ENCODE measurements around the gene ANGEL2.

Gene ANGEL2

DNA sequence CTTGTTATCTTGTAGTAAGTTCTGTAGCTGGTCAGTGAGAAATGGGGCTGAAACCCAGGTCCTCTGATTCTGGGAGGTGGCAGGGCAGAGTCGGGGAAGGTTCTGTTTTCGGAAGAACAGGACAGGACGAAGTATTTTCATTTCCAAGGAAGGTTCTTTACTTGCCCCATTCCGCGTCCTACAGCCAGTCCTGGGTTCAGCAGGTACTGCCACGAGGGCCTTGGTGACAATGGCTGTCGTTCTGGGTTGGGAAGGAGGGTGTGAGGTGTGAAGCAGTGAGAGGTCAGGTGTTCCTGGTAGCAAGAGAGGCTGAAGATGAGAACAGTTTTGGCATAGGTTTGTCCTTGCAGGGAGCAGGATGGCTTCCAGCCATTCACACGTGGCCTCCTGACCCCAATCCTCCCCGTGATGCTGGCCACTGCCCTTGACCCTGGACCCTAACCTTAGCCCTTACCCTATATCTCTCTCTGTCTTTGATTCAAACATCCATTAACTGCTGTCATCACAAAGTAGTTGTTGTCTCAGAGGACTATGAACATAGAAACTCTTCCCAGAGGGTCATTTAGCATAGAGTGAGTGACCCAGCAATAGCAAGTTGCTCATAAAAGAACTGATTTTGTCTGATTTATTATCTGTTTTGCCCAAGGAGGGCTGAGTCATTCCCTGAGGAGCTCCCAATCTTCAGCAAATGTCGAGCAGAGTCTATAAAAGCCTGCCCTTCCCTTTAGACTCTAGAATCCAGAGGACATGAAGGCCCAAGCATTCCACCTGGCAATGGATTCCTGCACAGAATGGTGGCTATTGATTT is 40.4 kb downstream of the ANGEL2 start:
- no peak for DNase-seq (ENCODE audit: low read depth)
- TF ChIP-seq, protein P1, sequence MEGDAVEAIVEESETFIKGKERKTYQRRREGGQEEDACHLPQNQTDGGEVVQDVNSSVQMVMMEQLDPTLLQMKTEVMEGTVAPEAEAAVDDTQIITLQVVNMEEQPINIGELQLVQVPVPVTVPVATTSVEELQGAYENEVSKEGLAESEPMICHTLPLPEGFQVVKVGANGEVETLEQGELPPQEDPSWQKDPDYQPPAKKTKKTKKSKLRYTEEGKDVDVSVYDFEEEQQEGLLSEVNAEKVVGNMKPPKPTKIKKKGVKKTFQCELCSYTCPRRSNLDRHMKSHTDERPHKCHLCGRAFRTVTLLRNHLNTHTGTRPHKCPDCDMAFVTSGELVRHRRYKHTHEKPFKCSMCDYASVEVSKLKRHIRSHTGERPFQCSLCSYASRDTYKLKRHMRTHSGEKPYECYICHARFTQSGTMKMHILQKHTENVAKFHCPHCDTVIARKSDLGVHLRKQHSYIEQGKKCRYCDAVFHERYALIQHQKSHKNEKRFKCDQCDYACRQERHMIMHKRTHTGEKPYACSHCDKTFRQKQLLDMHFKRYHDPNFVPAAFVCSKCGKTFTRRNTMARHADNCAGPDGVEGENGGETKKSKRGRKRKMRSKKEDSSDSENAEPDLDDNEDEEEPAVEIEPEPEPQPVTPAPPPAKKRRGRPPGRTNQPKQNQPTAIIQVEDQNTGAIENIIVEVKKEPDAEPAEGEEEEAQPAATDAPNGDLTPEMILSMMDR (IDR thresholded peaks at IDR 0.05; ENCODE audit: control insufficient read depth, extremely low read depth, insufficient read depth): no peak
- H3K4me3 ChIP-seq (ENCODE audit: low read depth, low read length): no peak overlapping the region

DNA sequence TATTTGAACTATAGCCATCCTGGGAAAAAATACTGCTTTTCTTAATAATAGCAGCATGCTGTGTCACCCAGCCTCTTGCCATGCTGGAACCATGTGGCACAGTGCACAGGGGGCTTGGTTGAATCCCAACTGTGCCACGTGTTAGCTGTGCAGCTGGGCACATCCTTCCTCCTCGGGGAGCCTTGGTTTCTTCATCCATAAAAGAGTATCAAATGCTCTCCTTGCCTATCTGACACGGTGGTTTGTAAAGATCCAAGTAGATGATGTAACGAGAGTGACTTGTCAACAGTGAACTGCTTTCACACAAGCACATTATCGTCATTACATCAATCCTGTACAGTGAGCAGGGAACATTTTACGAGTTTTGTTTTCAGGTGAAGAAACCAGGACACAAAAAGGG is 41.0 kb downstream of the ANGEL2 start:
- DNase-seq (ENCODE audit: low read depth): no peak
- TF ChIP-seq, protein P1 (IDR thresholded peaks at IDR 0.05; ENCODE audit: control insufficient read depth, extremely low read depth, insufficient read depth): no peak

DNA sequence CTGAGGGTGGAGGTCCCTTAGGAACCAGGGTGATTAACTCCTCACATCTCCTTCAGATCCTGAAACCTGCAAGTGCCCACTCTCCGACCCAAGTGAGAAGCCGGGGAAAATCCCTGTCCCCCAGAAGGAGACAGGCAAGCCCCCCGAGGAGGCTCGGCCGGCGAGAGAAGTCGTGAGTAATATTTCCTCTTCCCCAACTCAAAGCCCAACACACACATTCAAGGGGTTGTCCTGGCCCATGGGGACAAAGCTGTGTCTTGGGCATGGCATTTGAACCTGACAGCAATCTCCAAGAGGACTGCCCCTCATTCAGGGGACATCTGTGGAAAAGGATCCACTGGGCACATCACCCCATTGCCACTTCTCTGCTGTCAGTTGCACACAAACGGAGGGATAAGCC is 41.8 kb downstream of the ANGEL2 start:
- TF ChIP-seq, protein P1 (IDR thresholded peaks at IDR 0.05; ENCODE audit: control insufficient read depth, extremely low read depth, insufficient read depth): no peak
- H3K4me3 ChIP-seq (ENCODE audit: low read depth, low read length): no peak overlapping the region
- no peak for DNase-seq (ENCODE audit: low read depth)

More for the DNA sequence above, 41.0 kb downstream of the ANGEL2 start:
- H3K4me3 ChIP-seq (ENCODE audit: low read depth, low read length): no peak overlapping the region

DNA sequence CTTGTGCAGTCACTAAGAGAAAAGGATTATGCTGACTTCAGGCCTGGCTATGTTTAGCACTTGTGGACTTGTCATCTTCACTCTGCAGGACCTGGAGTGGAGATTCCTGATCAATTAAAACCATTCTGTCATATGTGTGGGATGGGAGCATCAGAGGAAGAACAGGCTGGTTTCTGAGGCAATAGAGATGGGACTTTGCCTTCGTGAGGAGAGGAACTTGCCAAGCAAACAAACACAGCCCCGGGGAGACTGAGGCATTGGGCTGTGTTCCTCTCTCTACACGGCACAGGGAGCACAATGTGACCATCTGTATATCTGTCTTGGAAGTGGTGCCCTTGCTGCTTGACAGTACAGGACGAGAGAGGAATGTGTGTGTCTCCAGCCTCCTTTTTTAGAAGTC is 42.2 kb downstream of the ANGEL2 start:
- DNase-seq (ENCODE audit: low read depth): no peak
- TF ChIP-seq, protein P1 (IDR thresholded peaks at IDR 0.05; ENCODE audit: control insufficient read depth, extremely low read depth, insufficient read depth): no peak
- H3K4me3 ChIP-seq (ENCODE audit: low read depth, low read length): no peak overlapping the region

DNA sequence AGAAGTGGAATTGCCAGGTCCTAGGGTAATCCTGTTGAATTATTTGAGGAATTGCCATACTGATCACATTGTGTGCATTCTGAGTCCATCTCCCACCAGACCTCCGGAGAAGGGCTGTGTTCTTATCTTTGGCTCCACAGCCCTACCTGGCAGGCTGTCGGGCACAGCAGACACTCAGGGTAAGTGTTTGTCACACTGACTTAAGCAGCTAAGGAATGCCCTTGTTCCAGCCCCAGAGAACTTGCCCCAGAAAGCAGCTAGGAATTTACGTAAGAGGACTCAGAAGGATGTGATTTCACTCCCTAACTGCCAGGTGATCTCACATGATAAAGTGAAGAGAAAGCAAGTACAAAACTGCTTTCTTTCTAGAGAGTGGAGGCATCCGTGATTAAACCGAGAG is 44.4 kb downstream of the ANGEL2 start:
- TF ChIP-seq, protein P1 (IDR thresholded peaks at IDR 0.05; ENCODE audit: control insufficient read depth, extremely low read depth, insufficient read depth): no peak
- no peak overlapping the region for H3K4me3 ChIP-seq (ENCODE audit: low read depth, low read length)
- no peak for DNase-seq (ENCODE audit: low read depth)

DNA sequence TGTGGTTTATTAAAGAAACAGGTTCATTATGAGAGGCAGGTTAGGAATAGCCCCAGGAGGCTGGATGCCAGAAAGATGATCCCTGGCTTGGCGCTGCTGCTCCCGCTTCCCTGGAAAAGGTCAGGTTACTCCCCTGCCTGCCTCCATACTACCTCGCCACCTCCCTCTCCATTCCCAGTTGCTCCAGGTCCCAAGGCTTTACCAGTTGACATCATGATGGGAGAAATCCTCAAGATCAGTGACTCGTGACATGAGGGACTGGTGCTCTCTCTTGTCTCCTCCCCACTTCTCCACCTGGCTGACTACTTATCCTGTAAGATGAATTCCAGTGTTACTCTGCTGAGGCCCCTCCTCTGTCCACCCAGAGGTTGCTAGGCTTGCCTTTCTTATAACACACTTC is 45.6 kb downstream of the ANGEL2 start:
- TF ChIP-seq, protein P1 (IDR thresholded peaks at IDR 0.05; ENCODE audit: control insufficient read depth, extremely low read depth, insufficient read depth): no peak
- no peak for DNase-seq (ENCODE audit: low read depth)
- H3K4me3 ChIP-seq (ENCODE audit: low read depth, low read length): no peak overlapping the region
